ENCODE data around the gene CCR7. TPM values are rescaled to one million over a fixed set of nuclear protein-coding genes. Genes with fewer than 3 reads are reported as not detected.

The CCR7 gene
- total RNA-seq, 1 donor from 2014 or later: not detected

- no peak for DNase-seq (ENCODE audit: low read depth)
Measured at GRCh38 chr17:40526668-40527067, 38.6 kb downstream of the CCR7 start.

GRCh38 chr17:40525294-40525693 is 40.0 kb downstream of the CCR7 start:
- Histone ChIP-seq H3K27me3 (ENCODE audit: insufficient read depth, low read length) (peaks cover 4% of the 10 kb centered on the region), H3K9ac (ENCODE audit: low read length) (no peak overlapping the region), H3K4me2 (ENCODE audit: low read length) (no peak overlapping the region), H3K27ac (ENCODE audit: low read depth, low read length) (no peak overlapping the region), H3K9me3 (ENCODE audit: insufficient read depth, low read depth, low read length) (no peaks in the 10 kb centered on the region), H4K20me1 (ENCODE audit: insufficient read depth, low read length) (no peaks in the 10 kb centered on the region), H3K4me3 (ENCODE audit: insufficient read depth, low read depth, low read length) (no peak overlapping the region), H2AFZ (ENCODE audit: low read depth, low read length) (no peak overlapping the region), H3K79me2 (ENCODE audit: insufficient read depth, low read length) (no peaks in the 10 kb centered on the region), H3K36me3 (ENCODE audit: insufficient read depth, low read length) (no peaks in the 10 kb centered on the region), H3K4me1 (ENCODE audit: insufficient read depth, low read length) (peaks cover 15% of the 10 kb centered on the region)
- Mint-ChIP-seq H3K4me1 (ENCODE audit: low read depth, unreplicated experiment) (peaks cover 10% of the 10 kb centered on the region), H3K36me3 (ENCODE audit: low read depth, unreplicated experiment) (no peaks in the 10 kb centered on the region), H3K27me3 (ENCODE audit: low read depth, unreplicated experiment) (peaks cover 5% of the 10 kb centered on the region), H3K27ac (ENCODE audit: unreplicated experiment) (peak overlapping the region; percentile 30), H3K4me3 (ENCODE audit: unreplicated experiment) (no peak overlapping the region), H3K9me3 (ENCODE audit: unreplicated experiment) (peaks cover 15% of the 10 kb centered on the region)
- no peak for TF ChIP-seq EZH2 (IDR thresholded peaks at IDR 0.05; ENCODE audit: insufficient read depth, low read length)
- TF ChIP-seq, protein P1, sequence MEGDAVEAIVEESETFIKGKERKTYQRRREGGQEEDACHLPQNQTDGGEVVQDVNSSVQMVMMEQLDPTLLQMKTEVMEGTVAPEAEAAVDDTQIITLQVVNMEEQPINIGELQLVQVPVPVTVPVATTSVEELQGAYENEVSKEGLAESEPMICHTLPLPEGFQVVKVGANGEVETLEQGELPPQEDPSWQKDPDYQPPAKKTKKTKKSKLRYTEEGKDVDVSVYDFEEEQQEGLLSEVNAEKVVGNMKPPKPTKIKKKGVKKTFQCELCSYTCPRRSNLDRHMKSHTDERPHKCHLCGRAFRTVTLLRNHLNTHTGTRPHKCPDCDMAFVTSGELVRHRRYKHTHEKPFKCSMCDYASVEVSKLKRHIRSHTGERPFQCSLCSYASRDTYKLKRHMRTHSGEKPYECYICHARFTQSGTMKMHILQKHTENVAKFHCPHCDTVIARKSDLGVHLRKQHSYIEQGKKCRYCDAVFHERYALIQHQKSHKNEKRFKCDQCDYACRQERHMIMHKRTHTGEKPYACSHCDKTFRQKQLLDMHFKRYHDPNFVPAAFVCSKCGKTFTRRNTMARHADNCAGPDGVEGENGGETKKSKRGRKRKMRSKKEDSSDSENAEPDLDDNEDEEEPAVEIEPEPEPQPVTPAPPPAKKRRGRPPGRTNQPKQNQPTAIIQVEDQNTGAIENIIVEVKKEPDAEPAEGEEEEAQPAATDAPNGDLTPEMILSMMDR (IDR thresholded peaks at IDR 0.05; ENCODE audit: insufficient read depth, low read depth, low read length): no peak
- DNase-seq (ENCODE audit: low read depth) (no peak), FAIRE-seq (no peak)

More at GRCh38 chr17:40526668-40527067, 38.6 kb downstream of the CCR7 start:
- Histone ChIP-seq H3K27ac (ENCODE audit: low read depth, low read length) (no peak overlapping the region), H3K4me2 (ENCODE audit: low read length) (no peak overlapping the region), H3K27me3 (ENCODE audit: insufficient read depth, low read length) (peaks cover 4% of the 10 kb centered on the region), H3K4me3 (ENCODE audit: insufficient read depth, low read depth, low read length) (no peak overlapping the region), H3K9ac (ENCODE audit: low read length) (no peak overlapping the region), H3K79me2 (ENCODE audit: insufficient read depth, low read length) (no peaks in the 10 kb centered on the region), H2AFZ (ENCODE audit: low read depth, low read length) (no peak overlapping the region), H4K20me1 (ENCODE audit: insufficient read depth, low read length) (no peaks in the 10 kb centered on the region), H3K36me3 (ENCODE audit: insufficient read depth, low read length) (no peaks in the 10 kb centered on the region), H3K9me3 (ENCODE audit: insufficient read depth, low read depth, low read length) (no peaks in the 10 kb centered on the region), H3K4me1 (ENCODE audit: insufficient read depth, low read length) (peaks cover 6% of the 10 kb centered on the region)
- H3K4me3 Mint-ChIP-seq (ENCODE audit: unreplicated experiment): no peak overlapping the region
- H3K36me3 Mint-ChIP-seq (ENCODE audit: low read depth, unreplicated experiment): no peaks in the 10 kb centered on the region
- H3K9me3 Mint-ChIP-seq (ENCODE audit: unreplicated experiment): peaks cover 15% of the 10 kb centered on the region
- peaks cover 5% of the 10 kb centered on the region for H3K27me3 Mint-ChIP-seq (ENCODE audit: low read depth, unreplicated experiment)
- H3K4me1 Mint-ChIP-seq (ENCODE audit: low read depth, unreplicated experiment): peaks cover 2% of the 10 kb centered on the region
- no peak for TF ChIP-seq EZH2 (IDR thresholded peaks at IDR 0.05; ENCODE audit: insufficient read depth, low read length)
- TF ChIP-seq, protein P1 (IDR thresholded peaks at IDR 0.05; ENCODE audit: insufficient read depth, low read depth, low read length): no peak
- FAIRE-seq: no peak
- no peak overlapping the region for H3K27ac Mint-ChIP-seq (ENCODE audit: unreplicated experiment)

GRCh38 chr17:40524243-40524965 is 40.9 kb downstream of the CCR7 start:
- peaks cover 10% of the 10 kb centered on the region for H3K4me1 Mint-ChIP-seq (ENCODE audit: low read depth, unreplicated experiment)
- no peaks in the 10 kb centered on the region for H3K36me3 Mint-ChIP-seq (ENCODE audit: low read depth, unreplicated experiment)
- Histone ChIP-seq H4K20me1 (ENCODE audit: insufficient read depth, low read length) (no peaks in the 10 kb centered on the region), H3K36me3 (ENCODE audit: insufficient read depth, low read length) (no peaks in the 10 kb centered on the region), H3K4me1 (ENCODE audit: insufficient read depth, low read length) (peaks cover 15% of the 10 kb centered on the region), H3K79me2 (ENCODE audit: insufficient read depth, low read length) (no peaks in the 10 kb centered on the region), H3K27me3 (ENCODE audit: insufficient read depth, low read length) (peaks cover 4% of the 10 kb centered on the region), H3K9me3 (ENCODE audit: insufficient read depth, low read depth, low read length) (no peaks in the 10 kb centered on the region), H3K4me3 (ENCODE audit: insufficient read depth, low read depth, low read length) (no peak overlapping the region), H3K9ac (ENCODE audit: low read length) (no peak overlapping the region), H3K27ac (ENCODE audit: low read depth, low read length) (no peak overlapping the region), H3K4me2 (ENCODE audit: low read length) (no peak overlapping the region), H2AFZ (ENCODE audit: low read depth, low read length) (no peak overlapping the region)
- H3K27me3 Mint-ChIP-seq (ENCODE audit: low read depth, unreplicated experiment): peaks cover 5% of the 10 kb centered on the region
- FAIRE-seq (no peak), DNase-seq (ENCODE audit: low read depth) (no peak)
- H3K27ac Mint-ChIP-seq (ENCODE audit: unreplicated experiment): no peak overlapping the region
- H3K4me3 Mint-ChIP-seq (ENCODE audit: unreplicated experiment): no peak overlapping the region
- peaks cover 15% of the 10 kb centered on the region for H3K9me3 Mint-ChIP-seq (ENCODE audit: unreplicated experiment)
- TF ChIP-seq, protein P1 (IDR thresholded peaks at IDR 0.05; ENCODE audit: insufficient read depth, low read depth, low read length): no peak
- TF ChIP-seq EZH2 (IDR thresholded peaks at IDR 0.05; ENCODE audit: insufficient read depth, low read length): no peak

All from astrocyte (in vitro differentiated cells and primary cell).